Kidney (tissue), 14 donors: ENCODE data around the gene YPEL2. TPM values are rescaled to one million over a fixed set of nuclear protein-coding genes. Genes with fewer than 3 reads are reported as not detected.
A peak's percentile ranks its signal among the peaks of the same experiment; 100 is the strongest.

Experiments used
- DNase-seq, 5 donors: peaks; one replicate each; pipeline ENCODE4 v3.0.0-alpha.2; 2013 to 2020
- FAIRE-seq: peaks from 2 replicates; lab custom pipeline; 2012; peaks lifted over from hg19 to GRCh38; lab: Jason Lieb, UNC
- H3K27ac ChIP-seq, 2 donors: one replicate each; pipeline ENCODE4 v1.7.0; 2013; ENCODE audit warnings: low read depth in 2 of 2, low read length in 2 of 2, inconsistent platforms in 1 of 2
- H3K27me3 ChIP-seq: one replicate; pipeline ENCODE4 v1.7.1; 2013; ENCODE audit warnings: low read length, inconsistent platforms; ENCODE audit not compliant: control insufficient read depth, insufficient read depth
- H3K36me3 ChIP-seq, 3 donors: one replicate each; pipeline versions ENCODE4 v1.7.0 to v1.7.1; 2013; ENCODE audit warnings: low read length in 3 of 3, control low read depth in 1 of 3, inconsistent platforms in 1 of 3; ENCODE audit not compliant: insufficient read depth in 3 of 3, control insufficient read depth in 2 of 3
- H3K4me1 ChIP-seq, 3 donors: one replicate each; pipeline versions ENCODE4 v1.7.0 to v1.7.1; 2013; ENCODE audit warnings: low read length in 3 of 3, inconsistent platforms in 1 of 3, low read depth in 1 of 3; ENCODE audit not compliant: control insufficient read depth in 2 of 3, insufficient read depth in 2 of 3
- H3K4me3 ChIP-seq, 3 donors: one replicate each; pipeline versions ENCODE4 v1.7.0 to v1.8.1; 2013; ENCODE audit warnings: low read length in 3 of 3, control low read depth in 1 of 3, inconsistent platforms in 1 of 3
- H3K9ac ChIP-seq, 3 donors: one replicate each; pipeline versions ENCODE4 v1.7.0 to v1.7.1; 2013; ENCODE audit warnings: low read length in 3 of 3, control low read depth in 1 of 3, inconsistent platforms in 1 of 3
- H3K9me3 ChIP-seq, 3 donors: one replicate each; pipeline versions ENCODE4 v1.7.0 to v1.7.1; 2013; ENCODE audit warnings: low read length in 3 of 3, control low read depth in 1 of 3, inconsistent platforms in 1 of 3; ENCODE audit not compliant: control insufficient read depth in 2 of 3, insufficient read depth in 1 of 3
- intact Hi-C: fragments of 100-400 bp; cut with DNase I; formaldehyde crosslinking; loops from one replicate; pipeline ENCODE4 v1.11.1; 2022
- polyA plus RNA-seq: library from polyadenylated mRNA; stranded (reverse); fragments of 350-450 nt; fragmentation: Illumina TruSeq; extraction: RNeasy Lipid Tissue Mini Kit (QIAGEN cat#74804); gene quantifications from one replicate; pipeline ENCODE4 v1.2.3, GENCODE V29; 2014; ENCODE audit warnings: low read depth, low replicate concordance; ENCODE audit not compliant: insufficient read depth
- total RNA-seq: library from RNA; stranded (reverse); fragmentation: NEBNext Ultra II Directional; extraction: Animal tissue kit (Norgen Biotek cat#: 25700); gene quantifications from one replicate; pipeline ENCODE4 v1.2.1, GENCODE V29; 2021
- TF ChIP-seq, protein P1 (sequence below): IDR thresholded peaks from 3 replicates; pipeline ENCODE4 v1.5.1; 2012; ENCODE audit warnings: mild to moderate bottlenecking, moderate library complexity, borderline replicate concordance; ENCODE audit not compliant: insufficient read depth; ENCODE audit errors: extremely low read depth
- donor health status: control.
- donor health status: control.
- donor health status: control.
- donor health status: control.
- donor health status: control.
- donor health status: DM: yes; HTN: yes; CAD: no.
- donor health status: Normal renal cell carcinoma (clear cell type).

The YPEL2 gene
- total and polyA plus RNA-seq, 2 donors from 2014 or later = 9.0 to 53.6 TPM

- FAIRE-seq = no peak
- H3K9me3 ChIP-seq = no peaks in the 10 kb centered on the region
- H3K27ac ChIP-seq = no peak overlapping the region
- no peak overlapping the region for H3K9ac ChIP-seq
- no peaks in the 10 kb centered on the region for H3K4me1 ChIP-seq
- intact Hi-C loops = loop anchor here (10.0 kb wide), 1 partner anchor 129 kb away; no protein-coding TSS in a partner anchor
- H3K4me3 ChIP-seq = no peak overlapping the region
- DNase-seq = no peak
- no peaks in the 10 kb centered on the region for H3K27me3 ChIP-seq
- no peaks in the 10 kb centered on the region for H3K36me3 ChIP-seq
- TF ChIP-seq, protein P1, sequence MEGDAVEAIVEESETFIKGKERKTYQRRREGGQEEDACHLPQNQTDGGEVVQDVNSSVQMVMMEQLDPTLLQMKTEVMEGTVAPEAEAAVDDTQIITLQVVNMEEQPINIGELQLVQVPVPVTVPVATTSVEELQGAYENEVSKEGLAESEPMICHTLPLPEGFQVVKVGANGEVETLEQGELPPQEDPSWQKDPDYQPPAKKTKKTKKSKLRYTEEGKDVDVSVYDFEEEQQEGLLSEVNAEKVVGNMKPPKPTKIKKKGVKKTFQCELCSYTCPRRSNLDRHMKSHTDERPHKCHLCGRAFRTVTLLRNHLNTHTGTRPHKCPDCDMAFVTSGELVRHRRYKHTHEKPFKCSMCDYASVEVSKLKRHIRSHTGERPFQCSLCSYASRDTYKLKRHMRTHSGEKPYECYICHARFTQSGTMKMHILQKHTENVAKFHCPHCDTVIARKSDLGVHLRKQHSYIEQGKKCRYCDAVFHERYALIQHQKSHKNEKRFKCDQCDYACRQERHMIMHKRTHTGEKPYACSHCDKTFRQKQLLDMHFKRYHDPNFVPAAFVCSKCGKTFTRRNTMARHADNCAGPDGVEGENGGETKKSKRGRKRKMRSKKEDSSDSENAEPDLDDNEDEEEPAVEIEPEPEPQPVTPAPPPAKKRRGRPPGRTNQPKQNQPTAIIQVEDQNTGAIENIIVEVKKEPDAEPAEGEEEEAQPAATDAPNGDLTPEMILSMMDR = no peak
Observed at GRCh38 chr17:59315866-59316265, 15.6 kb upstream of the YPEL2 start.

DNA sequence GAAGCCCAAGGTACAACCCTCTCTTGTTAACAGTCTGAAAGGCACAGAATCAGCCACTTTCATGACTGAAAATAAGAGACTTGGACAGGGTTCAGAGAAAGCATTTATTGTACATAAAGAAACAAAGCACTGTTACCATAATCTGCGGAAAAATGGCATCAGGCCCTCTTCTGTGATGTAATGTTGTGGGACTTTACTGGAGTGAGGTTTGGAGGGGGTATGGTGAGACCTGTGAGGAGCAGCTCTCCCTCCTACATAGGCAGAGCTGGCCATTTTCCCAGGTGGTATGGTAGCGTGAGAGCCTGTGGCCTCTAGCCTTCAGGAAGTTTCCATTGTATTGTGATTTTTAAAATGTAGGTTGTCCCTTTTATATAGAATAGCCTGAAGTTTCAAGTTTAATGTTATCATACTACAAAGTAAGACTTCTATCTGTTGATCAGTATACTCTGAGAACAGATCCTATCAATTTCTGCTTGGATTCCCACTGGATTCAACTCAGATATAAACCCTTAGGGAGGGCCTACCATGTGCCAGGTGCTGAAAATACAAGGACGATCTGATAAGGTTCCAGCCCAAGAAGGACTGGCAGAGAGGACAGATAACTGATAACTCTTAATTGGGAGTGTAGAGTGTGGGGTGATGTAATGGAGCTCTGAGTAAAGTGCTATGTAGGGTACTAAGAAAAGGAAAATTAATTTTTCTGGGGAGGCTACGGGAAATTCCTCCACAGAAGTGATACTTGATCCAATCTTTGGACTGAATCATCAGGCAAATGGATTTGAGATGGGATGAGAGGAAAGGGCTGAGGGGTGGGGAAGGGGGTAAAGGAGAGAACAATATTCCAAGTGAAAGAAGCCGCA, 4.1 kb upstream of the YPEL2 start:
- FAIRE-seq (no peak), DNase-seq (no peak)
- Histone ChIP-seq H3K9me3 (no peaks in the 10 kb centered on the region), H3K27me3 (no peaks in the 10 kb centered on the region), H3K4me1 (peaks cover 11 to 20% (median 19%) of the 10 kb centered on the region in 3 donors), H3K36me3 (no peaks in the 10 kb centered on the region), H3K4me3 (no peak overlapping the region), H3K9ac (peak overlapping the region in 1 of 3 donors; percentile 37), H3K27ac (peak overlapping the region in 1 of 2 donors; percentile 97)
- TF ChIP-seq, protein P1 = no peak
- intact Hi-C loops = no loop called here

- Histone ChIP-seq H3K27ac (peak overlapping the region in 1 of 2 donors; percentile 97), H3K4me3 (no peak overlapping the region), H3K4me1 (peaks cover 11 to 20% (median 19%) of the 10 kb centered on the region in 3 donors), H3K9ac (no peak overlapping the region), H3K9me3 (no peaks in the 10 kb centered on the region), H3K36me3 (no peaks in the 10 kb centered on the region), H3K27me3 (no peaks in the 10 kb centered on the region)
- FAIRE-seq (no peak), DNase-seq (no peak)
- TF ChIP-seq, protein P1 = no peak
- intact Hi-C loops = no loop called here
Observed at GRCh38 chr17:59327981-59328290, 3.5 kb upstream of the YPEL2 start.
